Loucy (cell line): Measurements from ENCODE around the gene DSCAML1.

Experiments
- H2AFZ ChIP-seq: fragments of 200-600 bp; sonication (generic); 2 replicates; pipeline ENCODE4 v1.6.0; 2016; ENCODE audit warnings: antibody characterized with exemption, mild to moderate bottlenecking, low read length, moderate library complexity
- H3F3A ChIP-seq: fragments of 200-600 bp; 2 replicates; pipeline ENCODE4 v1.6.0; 2016; ENCODE audit warnings: antibody characterized with exemption, low read depth, mild to moderate bottlenecking
- H3K27me3 ChIP-seq: fragments of 200-600 bp; sonication (generic); 2 replicates; pipeline ENCODE4 v1.6.1; 2014; ENCODE audit warnings: low read length, mild to moderate bottlenecking; ENCODE audit not compliant: insufficient read depth, poor library complexity, severe bottlenecking
- H3K36me3 ChIP-seq: fragments of 200-600 bp; sonication (generic); 2 replicates; pipeline ENCODE4 v1.6.1; 2016; ENCODE audit warnings: low read length; ENCODE audit not compliant: insufficient read depth
- H3K4me1 ChIP-seq: fragments of 200-600 bp; sonication (generic); 2 replicates; pipeline ENCODE4 v1.5.1; 2014; ENCODE audit warnings: low read length, mild to moderate bottlenecking; ENCODE audit not compliant: insufficient read depth, poor library complexity, severe bottlenecking
- H3K4me2 ChIP-seq: fragments of 200-600 bp; sonication (generic); 2 replicates; pipeline ENCODE4 v1.6.0; 2014; ENCODE audit warnings: antibody characterized with exemption, low read length, low read depth, mild to moderate bottlenecking; ENCODE audit not compliant: poor library complexity, severe bottlenecking
- H3K4me3 ChIP-seq: fragments of 200-600 bp; sonication (generic); 2 replicates; pipeline ENCODE4 v1.5.1; 2014; ENCODE audit warnings: low read length, mild to moderate bottlenecking, mixed read lengths; ENCODE audit not compliant: poor library complexity, severe bottlenecking
- H3K79me2 ChIP-seq: fragments of 200-600 bp; sonication (generic); 2 replicates; pipeline ENCODE4 v1.6.1; 2014; ENCODE audit warnings: low read length; ENCODE audit not compliant: insufficient read depth
- H3K9ac ChIP-seq: fragments of 200-600 bp; sonication (generic); 2 replicates; pipeline ENCODE4 v1.6.0; 2014; ENCODE audit warnings: mild to moderate bottlenecking, low read depth, low read length, moderate library complexity; ENCODE audit not compliant: poor library complexity, severe bottlenecking
- H3K9me2 ChIP-seq: fragments of 200-600 bp; sonication (generic); replicated peaks from 2 replicates; pipeline ENCODE4 v1.6.1; 2016; ENCODE audit warnings: low read depth, low read length, mixed read lengths
- H3K9me3 ChIP-seq: fragments of 200-600 bp; sonication (generic); 2 replicates; pipeline ENCODE4 v1.6.1; 2014; ENCODE audit warnings: mild to moderate bottlenecking, antibody characterized with exemption, low read length, low read depth; ENCODE audit not compliant: insufficient read depth
- H4K20me1 ChIP-seq: fragments of 200-600 bp; sonication (generic); 2 replicates; pipeline ENCODE4 v1.6.0; 2014; ENCODE audit warnings: antibody characterized with exemption, low read length, mild to moderate bottlenecking; ENCODE audit not compliant: insufficient read depth, poor library complexity, severe bottlenecking
- CTCF ChIP-seq: fragments of 200-600 bp; sonication (generic); conservative IDR thresholded peaks from 2 replicates; pipeline ENCODE4 v1.5.1; 2014; ENCODE audit warnings: mild to moderate bottlenecking, antibody characterized with exemption, low read length
- EZH2phosphoT487 ChIP-seq: fragments of 200-600 bp; IDR thresholded peaks from 2 replicates; pipeline ENCODE4 v1.6.1; 2018; ENCODE audit warnings: antibody characterized with exemption, mild to moderate bottlenecking, moderate library complexity, borderline replicate concordance

Gene DSCAML1

DNA sequence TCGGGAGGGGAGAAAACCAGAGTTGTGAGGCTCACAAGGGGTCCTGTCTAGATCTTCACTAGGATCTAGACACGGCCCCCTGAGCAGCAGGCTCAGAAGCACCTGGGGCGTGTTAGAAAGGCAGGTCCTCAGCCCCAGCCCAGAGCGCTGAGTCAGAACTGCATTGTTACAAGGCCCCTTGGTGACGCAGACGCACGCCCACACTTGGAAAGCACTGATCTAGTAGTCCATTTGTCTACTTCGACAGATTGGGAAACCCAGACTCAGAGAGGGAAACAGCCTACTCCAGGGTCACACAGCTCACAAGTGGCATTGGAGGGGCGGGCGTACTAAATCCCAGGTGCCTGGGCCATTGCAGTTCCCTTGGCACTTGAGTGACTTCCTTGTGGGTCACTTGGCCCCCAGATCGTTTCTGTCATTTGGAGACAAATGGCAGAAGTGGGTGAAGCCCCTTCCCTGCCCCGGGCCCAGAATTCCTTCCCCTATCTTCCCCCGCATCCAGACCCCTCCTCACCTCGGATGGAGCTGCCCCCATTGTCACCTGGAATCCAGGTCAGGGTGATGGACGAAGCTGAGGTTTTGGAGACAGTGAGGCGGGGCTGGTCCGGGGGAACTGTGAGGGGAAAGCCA is 358.5 kb downstream of the DSCAML1 start:
- Histone ChIP-seq H3K9me3 (no peaks in the 10 kb centered on the region), H3F3A (no peaks in the 10 kb centered on the region), H3K4me2 (no peak overlapping the region), H3K4me1 (no peaks in the 10 kb centered on the region), H3K9me2 (no peaks in the 10 kb centered on the region), H3K9ac (no peak overlapping the region), H3K27me3 (no peaks in the 10 kb centered on the region), H3K36me3 (no peaks in the 10 kb centered on the region), H3K79me2 (no peaks in the 10 kb centered on the region), H3K4me3 (no peak overlapping the region), H4K20me1 (no peaks in the 10 kb centered on the region), H2AFZ (no peak overlapping the region)
- TF ChIP-seq EZH2phosphoT487 (no peak), CTCF (no peak)

DNA sequence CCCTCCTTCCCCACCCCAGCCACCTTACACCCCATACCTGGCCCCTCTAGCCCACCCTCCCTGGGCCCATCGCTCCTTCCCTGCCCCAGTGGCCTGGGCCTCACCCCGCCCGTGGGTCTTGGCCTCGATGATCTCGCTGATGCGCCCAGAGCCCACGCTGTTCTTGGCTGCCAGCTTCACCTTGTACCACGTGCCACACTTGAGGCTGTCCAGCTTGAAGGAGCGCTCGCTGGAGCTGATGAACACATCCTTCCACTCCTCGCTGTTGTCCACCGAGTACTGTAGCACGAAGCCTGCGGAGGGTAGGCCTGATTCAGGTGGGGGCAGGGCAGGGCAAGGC is 359.3 kb downstream of the DSCAML1 start:
- Histone ChIP-seq H3K79me2 (no peaks in the 10 kb centered on the region), H3K4me1 (no peaks in the 10 kb centered on the region), H3K9me2 (no peaks in the 10 kb centered on the region), H3K4me3 (no peak overlapping the region), H3K36me3 (no peaks in the 10 kb centered on the region), H3K9ac (no peak overlapping the region), H4K20me1 (no peaks in the 10 kb centered on the region), H3K4me2 (no peak overlapping the region), H3F3A (no peaks in the 10 kb centered on the region), H2AFZ (no peak overlapping the region), H3K9me3 (no peaks in the 10 kb centered on the region), H3K27me3 (no peaks in the 10 kb centered on the region)
- TF ChIP-seq CTCF (no peak), EZH2phosphoT487 (no peak)

GRCh38 chr11:117437041-117437790 is 359.8 kb downstream of the DSCAML1 start:
- Histone ChIP-seq H3K27me3 (no peaks in the 10 kb centered on the region), H3K9me2 (no peaks in the 10 kb centered on the region), H3K4me1 (no peaks in the 10 kb centered on the region), H3K9me3 (no peaks in the 10 kb centered on the region), H3K4me2 (no peak overlapping the region), H3K4me3 (no peak overlapping the region), H3K79me2 (no peaks in the 10 kb centered on the region), H3F3A (no peaks in the 10 kb centered on the region), H4K20me1 (no peaks in the 10 kb centered on the region), H2AFZ (no peak overlapping the region), H3K36me3 (no peaks in the 10 kb centered on the region), H3K9ac (no peak overlapping the region)
- TF ChIP-seq EZH2phosphoT487 (no peak), CTCF (no peak)
